HG02759 (cell line): ENCODE results near the gene LMF1.

ENCODE experiments used
- ATAC-seq: cut with Tn5 transposase; IDR thresholded peaks from one replicate; pipeline ENCODE4 v1.9.1; 2021; ENCODE audit warnings: mild to moderate bottlenecking, moderate library complexity; ENCODE audit not compliant: unreplicated experiment

Gene LMF1

GRCh38 chr16:854808-855410, 115.9 kb downstream of the LMF1 start:
- no peak for ATAC-seq

- ATAC-seq = no peak
Observed at GRCh38 chr16:853981-854807, 116.6 kb downstream of the LMF1 start.

GRCh38 chr16:853306-853705, 117.5 kb downstream of the LMF1 start:
- ATAC-seq = no peak

- ATAC-seq = no peak
Observed at GRCh38 chr16:852451-853185, 118.2 kb downstream of the LMF1 start.

GRCh38 chr16:851871-852270, 118.9 kb downstream of the LMF1 start:
- no peak for ATAC-seq

GRCh38 chr16:851209-851810, 119.5 kb downstream of the LMF1 start:
- ATAC-seq = no peak

- ATAC-seq = no peak
Observed at GRCh38 chr16:850668-851067, 120.1 kb downstream of the LMF1 start.

- ATAC-seq = no peak
Observed at GRCh38 chr16:848510-849253, 122.1 kb downstream of the LMF1 start.

- no peak for ATAC-seq
Observed at GRCh38 chr16:847681-848445, 122.9 kb downstream of the LMF1 start.

- no peak for ATAC-seq
Observed at GRCh38 chr16:847151-847550, 123.6 kb downstream of the LMF1 start.

GRCh38 chr16:845351-845745, 125.4 kb downstream of the LMF1 start:
- no peak for ATAC-seq

- ATAC-seq = no peak
Observed at GRCh38 chr16:844638-845350, 126.0 kb downstream of the LMF1 start.

- no peak for ATAC-seq
Observed at GRCh38 chr16:843771-844170, 127.0 kb downstream of the LMF1 start.

- no peak for ATAC-seq
Observed at GRCh38 chr16:842711-843560, 127.8 kb downstream of the LMF1 start.

- no peak for ATAC-seq
Observed at GRCh38 chr16:842061-842476, 128.7 kb downstream of the LMF1 start.

GRCh38 chr16:841455-842060, 129.2 kb downstream of the LMF1 start:
- ATAC-seq = no peak

- no peak for ATAC-seq
Observed at GRCh38 chr16:840561-841454, 130.0 kb downstream of the LMF1 start.
